MM.1S (cell line): ENCODE results near the gene TPCN1.

Experiments used
- DNase-seq: peaks from one replicate; pipeline ENCODE4 v3.0.0-alpha.2; 2015
- H2AFZ ChIP-seq: fragments of 300-600 bp; sonication (generic); 2 replicates; pipeline ENCODE4 v1.6.0; 2016; ENCODE audit warnings: antibody characterized with exemption, low read length
- H3F3A ChIP-seq: fragments of 300-600 bp; sonication (generic); 2 replicates; pipeline ENCODE4 v1.6.1; 2016; ENCODE audit warnings: mild to moderate bottlenecking, antibody characterized with exemption, low read length, moderate library complexity, mixed read lengths; ENCODE audit not compliant: insufficient read depth
- H3K27ac ChIP-seq: fragments of 300-600 bp; sonication (generic); 2 replicates; pipeline ENCODE4 v1.5.1; 2016; ENCODE audit warnings: mild to moderate bottlenecking, low read length
- H3K27me3 ChIP-seq: fragments of 300-600 bp; sonication (generic); replicated peaks from 2 replicates; pipeline ENCODE4 v1.6.0; 2016; ENCODE audit warnings: low read length; ENCODE audit not compliant: insufficient read depth
- H3K36me3 ChIP-seq: fragments of 300-600 bp; sonication (generic); replicated peaks from 2 replicates; pipeline ENCODE4 v1.6.1; 2016; ENCODE audit warnings: mild to moderate bottlenecking, low read length, mixed read lengths; ENCODE audit not compliant: insufficient read depth
- H3K4me1 ChIP-seq: fragments of 300-600 bp; sonication (generic); 2 replicates; pipeline ENCODE4 v1.6.1; 2016; ENCODE audit warnings: low read length, mixed read lengths
- H3K4me2 ChIP-seq: fragments of 300-600 bp; sonication (generic); 2 replicates; pipeline ENCODE4 v1.6.0; 2016; ENCODE audit warnings: low read depth, low read length
- H3K4me3 ChIP-seq: fragments of 300-600 bp; sonication (generic); 2 replicates; pipeline ENCODE4 v1.5.1; 2016; ENCODE audit warnings: low read length, mixed read lengths
- H3K79me2 ChIP-seq: fragments of 300-600 bp; sonication (generic); 2 replicates; pipeline ENCODE4 v1.6.1; 2016; ENCODE audit warnings: mixed run types, low read length, mixed read lengths
- H3K9ac ChIP-seq: fragments of 300-600 bp; sonication (generic); 2 replicates; pipeline ENCODE4 v1.6.1; 2016; ENCODE audit warnings: low read length, mixed read lengths
- H3K9me2 ChIP-seq: fragments of 300-600 bp; sonication (generic); replicated peaks from 2 replicates; pipeline ENCODE4 v1.6.1; 2016; ENCODE audit warnings: mild to moderate bottlenecking, low read length, mixed read lengths; ENCODE audit not compliant: insufficient read depth
- H3K9me3 ChIP-seq: fragments of 300-600 bp; sonication (generic); replicated peaks from 2 replicates; pipeline ENCODE4 v1.6.1; 2016; ENCODE audit warnings: mild to moderate bottlenecking, low read length, mixed read lengths; ENCODE audit not compliant: insufficient read depth
- H4K20me1 ChIP-seq: fragments of 300-600 bp; sonication (generic); 2 replicates; pipeline ENCODE4 v1.6.1; 2016; ENCODE audit warnings: mild to moderate bottlenecking, low read length, moderate library complexity, mixed read lengths; ENCODE audit not compliant: insufficient read depth
- EZH2 ChIP-seq: fragments of 300-600 bp; sonication (generic); optimal IDR thresholded peaks from 2 replicates; pipeline ENCODE3; 2017; ENCODE audit warnings: low read depth, mild to moderate bottlenecking, antibody characterized with exemption, low read length, mixed read lengths
- EZH2phosphoT487 ChIP-seq: fragments of 300-600 bp; sonication (generic); IDR thresholded peaks from 2 replicates; pipeline ENCODE4 v1.6.1; 2018; ENCODE audit warnings: antibody characterized with exemption, low read length
- TF ChIP-seq, protein P1 (sequence below): fragments of 300-600 bp; sonication (generic); IDR thresholded peaks from 2 replicates; pipeline ENCODE4 v1.5.1; 2016; ENCODE audit warnings: antibody characterized with exemption, low read length, mixed read lengths

The TPCN1 gene

DNA sequence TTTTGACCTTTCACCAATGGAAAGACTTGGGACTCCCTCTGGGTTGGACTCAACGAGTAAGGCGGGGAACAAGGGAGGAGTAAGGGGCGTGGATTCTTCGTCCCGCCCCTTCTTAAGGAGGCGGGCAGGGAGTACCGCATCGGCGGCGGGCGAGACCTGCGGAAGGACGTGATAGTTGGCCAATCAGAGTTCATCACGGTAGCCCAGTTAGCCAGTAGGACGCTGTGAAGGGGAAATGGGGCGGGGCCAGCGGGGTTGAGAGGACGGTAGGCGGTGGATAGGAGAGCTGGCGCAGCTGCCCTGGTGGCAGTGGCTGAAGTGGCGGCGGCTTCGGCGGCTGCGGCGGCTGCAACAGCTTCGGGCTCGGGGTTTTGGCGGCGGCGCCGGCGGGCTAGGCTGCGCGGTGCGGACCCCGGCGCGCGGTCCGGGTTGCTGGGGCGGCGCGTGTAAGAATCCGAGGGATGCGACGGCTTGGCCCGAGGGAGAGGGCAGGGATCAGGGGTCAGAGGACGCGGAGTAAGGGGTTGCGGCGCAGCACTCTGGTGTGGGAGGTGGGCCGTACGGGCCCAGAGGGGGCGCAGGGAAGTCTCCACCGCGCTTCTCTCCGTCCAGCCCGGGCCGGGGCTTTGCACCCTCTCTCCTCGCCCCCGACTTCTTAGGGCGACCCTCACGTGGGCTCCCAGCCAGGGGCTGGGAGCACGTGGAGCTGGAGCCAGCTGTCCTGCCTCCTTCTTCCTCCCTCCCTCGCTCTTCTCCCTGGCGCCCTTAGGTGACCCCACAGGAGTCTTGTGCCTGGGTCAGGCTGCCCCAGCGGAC lies at the start of gene TPCN1:
TSS of gene TPCN1 (plus strand) at position 284 of the 816 bp plus-strand sequence. CDS start 5,389 bp downstream, outside the sequence.
- Histone ChIP-seq H3K9me3 (no peaks in the 10 kb centered on the region), H3K27me3 (no peaks in the 10 kb centered on the region), H3K79me2 (peaks cover 19% of the 10 kb centered on the region), H3K9me2 (no peaks in the 10 kb centered on the region), H3K36me3 (no peaks in the 10 kb centered on the region), H2AFZ (peak within 1 kb of the TSS; percentile 53), H3K27ac (peak within 1 kb of the TSS; percentile 59; the same call in 1 of the 2 replicates), H4K20me1 (no peaks in the 10 kb centered on the region), H3F3A (peaks cover 9% of the 10 kb centered on the region; the same call in 1 of the 2 replicates), H3K4me1 (no peaks in the 10 kb centered on the region), H3K4me2 (peak within 1 kb of the TSS; percentile 89), H3K4me3 (peak within 1 kb of the TSS; percentile 75), H3K9ac (peak within 1 kb of the TSS; percentile 80)
- DNase-seq, result peak; percentile 96
- TF ChIP-seq EZH2 (no peak), EZH2phosphoT487 (no peak)
- TF ChIP-seq, protein P1, sequence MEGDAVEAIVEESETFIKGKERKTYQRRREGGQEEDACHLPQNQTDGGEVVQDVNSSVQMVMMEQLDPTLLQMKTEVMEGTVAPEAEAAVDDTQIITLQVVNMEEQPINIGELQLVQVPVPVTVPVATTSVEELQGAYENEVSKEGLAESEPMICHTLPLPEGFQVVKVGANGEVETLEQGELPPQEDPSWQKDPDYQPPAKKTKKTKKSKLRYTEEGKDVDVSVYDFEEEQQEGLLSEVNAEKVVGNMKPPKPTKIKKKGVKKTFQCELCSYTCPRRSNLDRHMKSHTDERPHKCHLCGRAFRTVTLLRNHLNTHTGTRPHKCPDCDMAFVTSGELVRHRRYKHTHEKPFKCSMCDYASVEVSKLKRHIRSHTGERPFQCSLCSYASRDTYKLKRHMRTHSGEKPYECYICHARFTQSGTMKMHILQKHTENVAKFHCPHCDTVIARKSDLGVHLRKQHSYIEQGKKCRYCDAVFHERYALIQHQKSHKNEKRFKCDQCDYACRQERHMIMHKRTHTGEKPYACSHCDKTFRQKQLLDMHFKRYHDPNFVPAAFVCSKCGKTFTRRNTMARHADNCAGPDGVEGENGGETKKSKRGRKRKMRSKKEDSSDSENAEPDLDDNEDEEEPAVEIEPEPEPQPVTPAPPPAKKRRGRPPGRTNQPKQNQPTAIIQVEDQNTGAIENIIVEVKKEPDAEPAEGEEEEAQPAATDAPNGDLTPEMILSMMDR, result no peak

DNA sequence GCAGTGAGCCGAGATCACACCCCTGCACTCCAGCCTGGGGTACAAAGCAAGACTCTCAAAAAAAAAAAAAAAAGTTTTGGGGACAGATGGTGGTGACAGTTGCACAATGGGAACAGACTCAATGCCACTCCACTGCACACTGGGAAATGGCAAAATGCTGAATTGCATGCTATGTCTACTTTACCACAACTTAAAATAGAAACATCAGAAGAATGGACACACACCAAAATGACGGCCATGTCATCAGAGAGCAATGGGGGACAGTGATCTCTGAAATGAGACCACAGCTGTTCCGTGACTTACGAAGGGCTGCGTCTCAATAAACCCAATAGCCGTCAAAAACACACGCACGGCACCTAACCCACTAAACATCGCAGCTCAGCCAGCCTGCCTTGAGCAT lies 49.7 kb upstream of the TPCN1 start:
- Histone ChIP-seq H2AFZ (no peak overlapping the region), H4K20me1 (no peaks in the 10 kb centered on the region), H3K9ac (no peak overlapping the region), H3K9me2 (no peaks in the 10 kb centered on the region), H3K4me3 (no peak overlapping the region), H3K4me1 (no peaks in the 10 kb centered on the region; the same call in 1 of the 2 replicates), H3F3A (no peaks in the 10 kb centered on the region), H3K9me3 (no peaks in the 10 kb centered on the region), H3K4me2 (no peak overlapping the region), H3K27ac (no peak overlapping the region), H3K79me2 (no peaks in the 10 kb centered on the region), H3K36me3 (no peaks in the 10 kb centered on the region), H3K27me3 (no peaks in the 10 kb centered on the region)
- TF ChIP-seq, protein P1, result no peak
- TF ChIP-seq EZH2 (no peak), EZH2phosphoT487 (no peak)
- DNase-seq, result no peak

GRCh38 chr12:113172185-113172584 lies 49.1 kb upstream of the TPCN1 start:
- Histone ChIP-seq H4K20me1 (no peaks in the 10 kb centered on the region), H3K4me3 (no peak overlapping the region), H3K36me3 (no peaks in the 10 kb centered on the region), H3K4me2 (no peak overlapping the region), H3K9me2 (no peaks in the 10 kb centered on the region), H2AFZ (no peak overlapping the region), H3K9ac (no peak overlapping the region), H3K4me1 (no peaks in the 10 kb centered on the region; the same call in 1 of the 2 replicates), H3K27me3 (no peaks in the 10 kb centered on the region), H3K9me3 (no peaks in the 10 kb centered on the region), H3F3A (no peaks in the 10 kb centered on the region), H3K79me2 (no peaks in the 10 kb centered on the region), H3K27ac (no peak overlapping the region)
- no peak for DNase-seq
- no peak for TF ChIP-seq EZH2phosphoT487
- TF ChIP-seq, protein P1, result no peak
- no peak for TF ChIP-seq EZH2
